ENCODE measurements around the gene ADAMTS7. TPM values are rescaled to one million over a fixed set of nuclear protein-coding genes. Genes with fewer than 3 reads are reported as not detected.
"Not testable (repeated sequence)": the region's sequence is repeated elsewhere in the genome, so short reads cannot be mapped to it uniquely, and the experiment has no call there.

The ADAMTS7 gene
- polyA plus RNA-seq, 1 donor: 13.7 TPM

DNA sequence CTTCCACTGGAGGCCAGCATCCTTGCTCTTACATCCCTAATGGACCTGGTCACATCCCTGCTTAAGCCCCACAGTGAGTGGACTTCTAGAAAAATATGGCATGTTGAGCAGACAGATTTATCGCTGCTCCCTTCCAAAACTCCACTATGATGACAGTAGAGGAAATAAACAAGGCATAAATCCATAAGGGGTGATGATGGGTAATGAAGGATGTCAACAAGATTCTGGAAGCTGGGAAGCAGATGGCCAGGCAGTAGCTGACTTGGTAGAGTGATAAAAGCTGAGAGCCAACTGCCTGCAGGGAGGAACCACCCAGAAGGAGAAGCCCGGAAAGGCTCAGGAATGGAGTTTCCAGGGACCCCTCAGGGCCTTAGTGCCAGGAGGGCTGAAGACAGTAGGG is 28.9 kb downstream of the ADAMTS7 start:
- not testable (repeated sequence) for DNase-seq (ENCODE audit: low read depth)

DNA sequence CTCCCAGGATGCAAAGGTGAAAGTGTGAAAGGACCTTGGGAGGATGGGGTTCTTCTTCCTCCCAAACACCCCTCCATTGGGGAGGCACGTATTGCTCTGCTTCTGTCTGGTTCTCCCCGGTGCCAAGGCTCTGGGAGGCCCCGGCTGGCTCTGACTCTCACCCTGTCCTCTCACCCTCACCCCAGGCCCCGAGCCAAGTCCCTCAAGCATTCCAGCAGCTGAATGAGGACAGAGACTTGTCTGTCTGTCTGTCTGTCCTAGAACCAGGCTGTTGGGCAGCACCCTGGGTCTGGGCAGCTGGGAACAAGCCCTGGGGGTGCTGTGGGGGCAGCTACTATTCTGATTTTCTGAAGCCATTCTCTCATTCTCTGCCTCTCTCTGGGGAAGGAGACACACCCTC is 29.9 kb downstream of the ADAMTS7 start:
- DNase-seq (ENCODE audit: low read depth): not testable (repeated sequence)

DNA sequence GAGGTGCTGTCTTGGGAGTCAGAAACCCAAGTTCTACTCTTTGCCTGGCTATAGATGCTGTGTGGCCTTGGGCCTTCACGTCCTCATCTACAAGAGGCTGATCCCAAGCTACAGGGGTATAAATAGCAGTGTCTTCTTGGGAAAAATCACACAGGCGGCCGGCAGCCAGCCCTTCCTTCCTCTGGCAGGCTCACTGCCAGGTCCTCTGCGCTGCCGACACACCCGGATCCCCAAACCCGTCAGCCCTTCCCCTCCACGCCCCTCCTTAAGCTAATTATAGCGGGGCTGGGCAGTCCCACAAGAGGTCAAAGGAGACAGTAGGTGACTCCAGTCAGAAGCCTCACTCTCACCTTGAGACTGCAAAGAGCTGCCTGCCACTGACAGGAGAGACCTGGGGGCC is 31.3 kb downstream of the ADAMTS7 start:
- DNase-seq (ENCODE audit: low read depth): not testable (repeated sequence)

DNA sequence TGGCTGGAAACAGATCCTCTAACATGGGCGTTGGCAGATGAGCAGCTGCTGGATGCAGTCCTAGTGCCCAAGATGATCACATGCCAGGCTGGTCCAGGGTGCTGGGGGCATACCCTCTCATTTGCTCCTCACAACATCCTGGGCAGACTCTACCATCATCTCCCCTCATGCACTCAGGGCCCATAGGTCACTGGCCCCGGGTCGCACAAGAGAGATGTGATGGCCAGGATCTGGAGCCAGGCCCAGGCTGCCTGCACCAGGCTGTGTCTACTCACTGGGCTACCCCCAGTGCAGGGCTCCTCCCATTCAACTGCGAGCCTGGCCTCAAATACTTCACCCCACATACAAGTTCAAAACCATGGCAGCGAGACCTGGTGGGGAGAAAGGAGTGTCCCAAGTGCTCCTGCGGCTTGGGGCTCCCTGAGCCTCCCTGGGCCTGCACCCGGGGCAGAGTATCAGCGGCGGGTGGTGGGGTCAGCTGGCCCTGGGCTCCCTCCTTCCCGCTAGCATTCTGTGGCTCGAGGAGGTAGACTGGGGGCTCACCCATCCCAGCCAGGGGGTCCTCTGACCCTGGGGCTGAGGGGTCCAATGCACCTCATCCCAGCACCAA is 32.0 kb downstream of the ADAMTS7 start:
- DNase-seq (ENCODE audit: low read depth): not testable (repeated sequence)

DNA sequence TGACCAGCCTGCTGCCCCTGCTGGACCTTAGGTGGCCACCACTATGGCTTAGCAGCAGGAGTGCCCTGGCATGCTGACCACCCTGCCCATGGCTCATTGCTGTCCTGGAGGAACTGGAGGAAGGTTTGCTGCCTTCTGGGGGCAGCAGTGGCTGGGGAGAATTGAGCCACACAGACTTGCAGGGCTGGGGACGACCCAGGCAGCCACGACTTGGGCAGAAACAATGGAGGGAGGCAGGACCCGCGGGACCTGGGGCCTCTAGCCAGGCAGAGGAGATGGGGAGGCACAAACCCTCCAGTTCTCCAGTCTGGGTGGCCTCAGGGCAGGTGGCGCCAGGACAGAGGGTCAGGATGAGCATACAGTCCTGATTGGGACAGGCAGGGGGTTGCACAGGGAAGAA is 32.8 kb downstream of the ADAMTS7 start:
- DNase-seq (ENCODE audit: low read depth): no peak

DNA sequence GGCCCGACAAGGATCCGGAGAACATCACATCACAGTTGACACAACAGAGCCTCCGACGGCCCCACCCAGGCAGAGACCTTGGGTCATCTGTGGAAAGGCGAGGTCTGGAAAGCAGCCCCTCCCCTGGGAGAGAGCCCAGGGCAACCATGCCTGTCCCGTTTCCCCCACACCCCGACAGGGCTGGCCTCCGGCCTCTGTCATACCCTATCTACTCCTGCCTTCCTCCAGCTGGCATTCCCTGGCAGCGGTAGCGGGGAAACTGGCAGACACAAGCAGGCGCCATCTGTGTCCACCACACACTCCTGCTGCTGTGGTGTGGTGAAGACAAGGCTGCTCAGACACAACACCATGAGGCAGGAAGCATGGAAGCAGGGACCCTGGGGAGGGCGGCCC is 33.3 kb downstream of the ADAMTS7 start:
- DNase-seq (ENCODE audit: low read depth): not testable (repeated sequence)

DNA sequence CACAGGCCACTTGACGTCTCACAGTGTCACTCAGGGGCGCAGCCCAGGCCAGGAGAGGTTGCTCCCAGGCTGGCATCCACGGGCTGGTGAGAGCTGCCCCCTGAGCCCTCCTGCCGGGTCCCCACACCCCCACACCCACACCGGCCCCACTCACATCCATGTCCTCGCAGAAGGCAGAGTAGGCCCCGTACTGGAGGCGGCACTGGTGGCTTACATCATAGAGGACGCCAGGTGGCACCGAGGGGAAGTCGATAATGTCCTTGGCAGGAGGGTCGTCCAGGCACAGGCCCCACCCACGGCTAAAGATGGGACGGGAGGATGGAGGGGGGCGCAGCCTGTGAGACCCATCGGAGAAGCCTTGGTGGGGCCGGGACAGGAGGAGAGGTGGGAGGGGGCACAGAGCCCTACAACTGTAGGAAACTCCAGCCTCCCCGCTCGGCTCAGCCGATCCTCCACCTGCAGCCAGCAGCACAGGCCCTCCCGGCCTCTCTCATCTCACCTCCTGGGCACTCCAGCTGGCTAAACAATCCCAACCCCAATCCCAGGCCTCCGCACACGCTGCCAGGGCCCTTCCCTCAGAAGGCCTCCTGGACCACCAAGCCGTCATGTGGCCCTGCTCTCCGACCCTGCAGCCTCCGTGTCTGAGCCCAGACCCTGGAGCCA is 33.8 kb downstream of the ADAMTS7 start:
- DNase-seq (ENCODE audit: low read depth): not testable (repeated sequence)

DNA sequence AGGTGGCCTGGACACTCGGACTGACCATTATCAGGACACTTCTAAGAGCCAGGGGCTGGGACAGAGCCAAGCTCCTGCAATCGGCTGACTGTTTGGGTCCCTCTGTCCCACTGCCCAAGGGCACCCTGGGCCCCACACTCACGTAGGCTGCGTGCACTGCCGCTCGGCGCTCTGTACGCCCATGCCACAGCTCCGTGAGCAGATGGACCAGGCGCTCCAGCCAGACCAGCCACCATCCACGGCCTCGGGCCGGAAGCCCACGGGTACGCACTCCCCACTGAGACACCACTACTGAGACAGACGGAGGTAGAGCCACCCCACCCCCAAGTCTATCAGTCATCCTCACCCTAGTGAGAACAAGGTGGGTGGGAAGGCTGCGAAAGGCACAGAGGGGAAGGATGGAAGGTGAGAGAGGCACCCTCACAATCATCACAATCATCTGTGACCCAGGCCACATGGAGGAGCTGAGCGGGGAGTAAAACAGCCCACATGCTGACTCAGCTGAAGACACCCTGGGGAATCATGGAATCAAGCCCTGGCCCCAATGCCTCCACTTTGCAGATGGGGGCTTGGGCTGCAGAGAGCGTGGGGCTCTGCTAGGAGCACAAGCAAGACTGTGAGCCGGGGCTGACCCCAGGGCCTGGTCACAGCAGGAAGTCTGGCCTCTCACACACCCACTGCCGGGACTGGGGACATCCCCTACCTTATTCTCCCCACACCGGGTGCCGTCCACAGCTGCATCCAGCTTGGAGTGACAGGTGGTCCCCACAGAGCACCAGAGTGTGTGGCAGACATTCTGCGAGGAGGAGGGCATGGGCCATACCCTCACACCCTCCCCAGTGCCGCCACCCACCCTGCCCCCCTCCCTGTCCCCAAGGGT is 35.0 kb downstream of the ADAMTS7 start:
- not testable (repeated sequence) for DNase-seq (ENCODE audit: low read depth)

DNA sequence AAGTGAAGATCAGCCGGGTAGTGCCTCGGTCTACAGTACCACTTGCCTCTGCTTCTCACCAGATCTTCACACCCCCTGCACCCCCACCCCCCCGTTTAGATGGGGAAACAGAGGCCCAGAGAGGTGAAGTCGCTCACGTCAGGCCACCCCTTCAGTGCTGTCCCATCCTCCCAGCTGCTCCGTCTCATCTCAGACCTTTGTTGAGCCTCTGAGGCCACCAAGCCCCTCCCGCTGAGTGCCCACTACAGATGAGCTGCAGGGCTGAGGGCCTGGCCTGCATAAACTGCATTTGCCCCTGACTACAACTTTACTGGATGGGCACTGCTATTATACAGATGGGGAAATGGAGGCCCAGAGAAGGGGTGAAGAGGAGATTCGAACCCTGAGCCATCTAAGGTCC is 35.8 kb downstream of the ADAMTS7 start:
- no peak for DNase-seq (ENCODE audit: low read depth)

DNA sequence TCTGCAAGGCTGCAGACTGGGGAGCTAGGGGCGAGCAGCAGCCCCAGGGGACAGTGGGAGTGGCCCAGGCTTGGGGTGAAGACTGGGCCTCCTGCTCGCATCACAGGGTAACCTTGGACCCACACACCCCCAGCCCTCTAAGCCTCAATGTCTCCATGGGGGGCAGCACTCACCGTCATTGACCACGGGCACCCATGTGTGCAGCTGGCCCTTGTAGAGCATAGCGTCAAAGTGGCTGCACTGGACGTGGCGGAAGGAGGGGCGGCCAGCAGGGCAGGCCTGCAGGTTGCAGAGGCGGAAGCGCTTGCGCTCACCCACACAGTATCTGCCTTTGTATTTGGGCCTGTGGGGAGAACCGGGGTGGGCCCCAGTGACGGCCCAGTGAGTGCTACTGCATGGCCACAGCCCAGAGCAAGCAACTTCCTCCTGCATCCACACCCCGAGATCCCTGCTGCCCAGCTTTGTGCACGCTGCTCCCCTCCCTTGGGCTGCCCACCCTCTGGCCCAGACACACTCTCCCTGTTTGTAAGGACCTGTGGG is 36.7 kb downstream of the ADAMTS7 start:
- DNase-seq (ENCODE audit: low read depth): not testable (repeated sequence)

DNA sequence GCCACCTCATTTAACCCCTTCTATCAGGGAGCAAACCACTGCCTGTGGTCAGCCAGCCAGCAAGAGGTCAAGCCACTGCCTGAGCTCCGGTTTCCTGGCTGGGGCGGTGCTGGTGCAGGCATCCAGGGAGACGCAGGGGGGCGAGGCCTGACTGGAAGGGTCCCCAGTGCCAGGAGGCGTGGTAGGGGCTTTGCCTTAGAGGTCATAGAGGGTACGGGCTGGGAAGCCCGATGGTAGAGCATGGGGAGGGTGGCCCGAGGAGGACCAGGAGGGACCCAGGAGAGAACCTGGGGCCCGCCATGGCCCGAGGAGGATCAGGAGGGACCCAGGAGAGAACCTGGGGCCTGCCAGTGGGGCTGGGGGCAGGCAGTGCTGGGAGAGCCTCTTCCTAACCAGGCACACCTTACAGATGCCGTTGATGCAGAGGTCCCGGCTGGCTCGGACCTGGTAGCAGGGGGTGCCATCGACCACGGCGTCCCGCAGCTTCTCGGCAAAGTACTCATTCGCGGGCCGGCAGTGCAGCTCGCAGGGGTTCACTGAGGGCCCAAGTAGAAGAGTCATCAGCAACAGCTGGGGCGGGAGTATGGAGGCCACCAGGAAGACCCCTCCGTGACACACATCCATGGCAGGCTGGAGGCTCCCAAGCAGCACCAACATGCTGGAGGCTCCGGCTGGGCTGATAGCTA is 37.4 kb downstream of the ADAMTS7 start:
- not testable (repeated sequence) for DNase-seq (ENCODE audit: low read depth)

DNA sequence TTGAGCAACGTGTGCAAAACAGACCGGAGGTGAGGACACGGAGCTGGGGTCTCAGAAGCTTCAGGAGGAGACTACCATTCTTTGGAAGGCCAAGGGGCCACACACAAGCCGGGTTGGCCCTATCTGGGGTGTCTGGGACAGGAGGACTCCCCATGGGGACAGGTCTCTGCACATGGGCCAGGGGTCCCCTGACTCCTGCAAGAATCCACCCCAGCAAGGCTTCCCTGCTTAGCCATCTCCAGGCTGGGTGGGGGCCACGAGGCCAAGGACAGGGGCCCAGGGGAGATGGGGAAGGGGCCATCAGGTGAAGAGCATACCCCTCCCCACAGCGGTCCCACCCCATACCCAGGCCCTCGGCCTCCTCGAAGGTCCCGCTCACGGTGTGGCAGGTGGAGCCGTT is 38.5 kb downstream of the ADAMTS7 start:
- DNase-seq (ENCODE audit: low read depth): no peak

DNA sequence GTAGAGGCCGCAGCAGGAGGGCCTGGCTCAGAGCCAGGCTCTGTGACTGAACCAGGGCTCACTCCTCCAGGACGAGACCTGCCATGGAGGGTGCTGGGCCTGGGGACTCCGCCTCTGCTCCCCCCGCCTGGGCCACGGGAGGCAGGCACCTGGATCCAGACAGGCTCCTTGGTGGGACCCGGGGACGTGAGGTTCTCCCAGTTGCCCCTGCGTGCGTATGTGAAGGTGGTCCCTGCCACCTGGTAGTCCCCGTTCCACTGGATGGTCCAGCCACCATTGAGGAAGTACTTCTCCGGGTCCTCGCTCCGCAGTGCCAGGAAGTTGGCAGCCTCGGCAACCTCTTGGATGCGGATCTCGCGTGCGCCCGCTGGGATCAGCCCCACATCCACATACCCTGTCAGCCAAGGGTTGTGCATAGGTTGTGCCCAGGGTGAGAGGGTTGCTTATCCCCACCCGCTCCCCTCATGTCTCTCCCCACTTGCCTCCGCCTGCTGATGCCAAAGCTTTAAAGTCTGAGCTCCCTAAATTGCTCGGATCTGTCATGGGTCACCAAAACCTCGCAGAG is 39.7 kb downstream of the ADAMTS7 start:
- DNase-seq (ENCODE audit: low read depth): not testable (repeated sequence)

DNA sequence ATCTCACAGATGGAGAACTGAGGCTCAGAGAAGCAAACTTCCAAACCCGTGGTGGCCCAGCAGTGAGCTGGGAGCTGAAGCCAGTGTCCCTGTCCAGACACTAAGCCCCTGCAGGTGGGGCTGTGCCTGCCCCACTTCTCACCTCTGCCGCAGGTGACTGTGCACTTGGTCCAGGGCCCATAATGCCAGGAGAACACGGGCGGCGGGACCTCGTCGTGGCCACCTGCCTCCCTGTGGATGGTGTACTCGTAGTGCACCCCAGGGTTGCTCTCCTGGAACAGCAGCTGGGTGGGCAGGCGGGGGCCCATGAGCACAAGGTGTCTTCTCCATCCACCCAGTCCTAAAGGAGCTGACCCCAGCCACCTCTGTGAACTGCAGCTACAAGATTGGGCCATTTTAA is 40.2 kb downstream of the ADAMTS7 start:
- not testable (repeated sequence) for DNase-seq (ENCODE audit: low read depth)

DNA sequence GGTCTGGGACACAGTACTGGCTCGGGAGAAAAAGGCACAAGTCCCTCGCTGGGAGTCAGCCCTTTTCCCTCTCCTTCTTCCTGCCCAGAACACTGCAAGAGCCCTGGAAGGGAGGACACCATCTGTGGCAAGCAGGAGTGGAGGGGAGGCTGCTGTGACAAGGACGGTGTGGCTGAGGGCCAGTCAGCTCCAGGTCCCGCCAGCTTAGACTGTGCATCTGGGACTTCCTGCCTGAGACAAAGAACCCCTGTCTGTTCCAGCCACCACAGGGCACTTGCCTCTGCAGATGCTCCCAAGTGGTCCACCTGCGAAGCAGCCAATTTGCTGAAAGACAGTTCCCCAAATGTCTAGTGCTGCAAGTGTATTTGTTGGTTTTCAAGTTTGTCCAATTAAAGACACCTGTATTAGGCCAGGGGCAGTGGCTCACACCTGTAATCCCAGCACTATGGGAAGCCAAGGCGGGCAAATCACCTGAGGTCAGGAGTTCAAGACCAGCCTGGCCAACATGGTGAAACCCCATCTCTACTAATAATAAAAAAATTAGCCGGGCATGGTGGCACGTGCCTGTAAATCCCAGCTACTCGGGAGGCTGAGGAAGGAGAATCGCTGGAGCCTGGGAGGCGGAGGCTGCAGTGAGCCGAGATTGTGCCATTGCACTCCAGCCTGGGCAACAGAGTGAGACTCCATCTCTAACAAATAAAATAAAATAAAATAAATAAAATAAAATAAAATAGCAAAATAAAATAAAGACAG is 41.6 kb downstream of the ADAMTS7 start:
- DNase-seq (ENCODE audit: low read depth): not testable (repeated sequence)

DNA sequence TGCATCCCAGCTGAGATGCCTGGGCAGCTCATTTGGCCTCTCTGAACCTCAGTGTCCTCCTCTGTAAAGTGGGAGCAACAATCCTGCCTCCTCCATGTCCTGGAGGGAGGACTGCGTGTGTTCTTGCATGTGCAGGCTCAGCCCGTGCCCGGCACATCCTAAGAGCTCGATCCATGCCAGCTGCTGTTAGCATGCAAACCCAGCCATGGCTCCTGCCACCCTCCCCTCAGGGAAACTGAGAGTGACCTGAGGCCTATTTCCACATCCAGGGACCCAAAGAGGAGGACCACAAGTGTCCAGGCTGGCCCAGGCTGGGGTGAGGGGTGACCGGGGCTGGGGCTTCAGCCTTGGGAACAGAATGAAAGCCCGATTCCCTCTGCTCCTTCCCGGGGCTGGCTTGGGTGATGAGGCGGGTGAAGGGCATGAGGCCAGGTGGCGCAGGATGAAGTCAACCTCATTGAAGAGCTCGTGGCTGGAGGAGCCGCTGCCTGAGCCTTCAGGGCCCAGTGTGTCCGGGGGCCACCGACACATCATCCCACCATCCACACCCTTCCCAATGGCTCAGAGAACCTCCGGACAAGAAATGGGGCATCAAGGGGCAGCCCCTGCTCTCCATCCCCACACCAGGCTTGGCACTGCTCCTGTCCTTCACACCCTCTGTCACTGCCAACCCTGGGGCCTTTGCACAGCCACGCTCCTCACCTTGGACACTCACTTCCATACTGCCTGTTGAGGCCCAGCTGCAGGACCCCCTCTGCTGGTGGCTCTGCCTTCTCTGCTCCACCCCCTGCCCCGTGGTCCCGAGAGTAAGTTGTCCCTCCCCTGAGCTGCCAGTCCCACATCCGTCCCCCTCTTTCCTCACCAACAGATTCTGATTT is 42.5 kb downstream of the ADAMTS7 start:
- DNase-seq (ENCODE audit: low read depth): no peak

DNA sequence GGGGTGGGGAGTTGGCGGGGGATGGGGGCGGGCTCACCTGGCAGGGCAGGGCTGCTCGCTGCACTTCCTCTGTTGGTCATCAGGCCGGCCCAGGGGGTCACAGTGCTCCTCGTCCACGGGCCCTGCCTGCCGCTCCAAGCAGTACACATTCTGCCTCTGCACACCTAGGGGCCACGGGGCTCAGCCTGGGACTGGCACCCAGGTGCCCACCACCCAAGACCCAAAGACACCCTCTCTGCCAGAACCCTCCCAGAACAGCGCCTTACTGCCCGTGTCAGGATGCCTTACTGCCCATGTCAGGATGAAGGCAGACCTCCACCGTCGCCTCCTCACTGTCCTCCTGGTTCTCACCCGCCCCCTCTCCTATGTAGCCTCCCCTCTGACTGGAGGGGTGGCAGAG is 43.2 kb downstream of the ADAMTS7 start:
- DNase-seq (ENCODE audit: low read depth): no peak

DNA sequence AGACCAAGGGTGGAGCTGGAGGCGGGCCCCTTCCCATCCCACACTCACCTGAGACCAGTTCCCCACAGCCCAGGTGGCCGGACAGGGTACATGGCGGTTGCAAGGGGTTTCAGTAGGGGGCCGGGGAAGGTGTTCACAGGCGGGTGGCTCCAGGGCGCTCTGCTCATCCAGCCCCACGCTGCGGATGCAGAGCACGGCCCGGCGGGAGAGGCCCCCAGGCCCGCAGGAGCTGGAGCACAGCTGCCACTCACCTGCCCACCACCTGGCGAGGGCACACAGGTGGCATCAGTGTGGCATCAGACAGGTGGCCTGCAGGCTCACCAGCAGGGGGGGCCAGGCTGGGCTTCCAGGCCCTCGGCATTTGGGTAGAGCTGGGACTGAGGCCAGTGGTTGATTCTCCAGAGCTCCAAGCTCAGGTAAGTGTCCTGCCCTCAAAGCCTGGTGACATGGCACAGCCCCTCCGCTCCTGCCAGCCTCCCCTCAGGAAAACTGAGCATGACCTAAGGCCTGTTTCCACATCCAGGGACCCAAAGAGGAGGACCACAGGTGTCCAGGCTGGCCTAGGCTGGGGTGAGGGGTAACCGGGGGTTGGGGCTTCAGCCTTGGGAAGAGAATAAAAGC is 43.8 kb downstream of the ADAMTS7 start:
- no peak for DNase-seq (ENCODE audit: low read depth)

DNA sequence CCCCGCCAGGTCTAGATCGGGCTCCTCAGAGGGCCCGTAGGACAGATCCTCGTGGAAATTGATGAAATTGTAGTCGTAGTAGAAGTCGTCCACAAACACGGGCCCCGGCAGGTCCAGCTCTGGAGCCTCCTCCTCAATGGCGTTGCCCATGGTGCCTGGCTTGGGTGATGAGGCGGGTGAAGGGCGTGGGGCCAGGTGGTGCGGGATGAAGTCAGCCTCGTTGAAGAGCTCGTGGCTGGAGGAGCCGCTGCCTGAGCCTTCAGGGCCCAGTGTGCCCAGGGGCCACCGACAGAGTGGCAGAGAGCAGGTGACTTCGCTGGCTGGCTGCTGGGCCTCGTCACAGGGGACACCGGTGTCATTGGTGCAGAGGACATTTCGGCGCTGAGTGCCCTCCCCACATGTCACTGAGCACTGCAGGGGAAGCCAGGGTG is 44.6 kb downstream of the ADAMTS7 start:
- DNase-seq (ENCODE audit: low read depth): not testable (repeated sequence)

All from forelimb muscle (tissue), 1 donor.